ENCODE data around the gene TMCC3.
A peak's percentile ranks its signal among the peaks of the same experiment; 100 is the strongest.

TMCC3 gene

DNA sequence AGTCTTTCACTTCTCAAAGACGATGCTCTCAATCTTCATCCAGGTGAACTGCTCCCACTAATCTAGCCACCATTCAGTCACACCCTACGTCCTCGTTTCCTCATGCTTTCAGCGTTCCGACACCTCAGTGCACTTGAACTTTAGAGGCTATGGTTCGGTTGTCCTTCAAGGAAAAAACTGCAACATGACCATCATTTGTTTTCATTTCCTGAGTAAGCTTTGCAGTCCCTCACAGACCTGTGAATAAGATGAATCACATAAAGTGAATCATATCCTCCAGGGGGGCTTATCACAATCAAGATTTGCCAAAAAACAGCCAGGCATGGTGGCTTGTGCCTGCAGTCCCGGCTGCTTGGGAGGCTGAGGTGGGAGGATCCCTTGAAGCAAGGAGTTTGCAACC, 80.2 kb downstream of the TMCC3 start:
- peaks cover 13% of the 10 kb centered on the region for H3K36me3 ChIP-seq (ENCODE audit: control insufficient read depth, insufficient read depth, low read length)
- H3K4me3 ChIP-seq (replicated peaks; ENCODE audit: low read depth, low read length), result no peak overlapping the region
- no peak for TF ChIP-seq CTCF (IDR thresholded peaks at IDR 0.05; ENCODE audit: insufficient read depth, low read length, poor library complexity, severe bottlenecking)
- no peak for DNase-seq (ENCODE audit: extremely low read depth, insufficient read length)
- H3K27me3 ChIP-seq (replicated peaks; ENCODE audit: control insufficient read depth, insufficient read depth, low read length), result no peaks in the 10 kb centered on the region

DNA sequence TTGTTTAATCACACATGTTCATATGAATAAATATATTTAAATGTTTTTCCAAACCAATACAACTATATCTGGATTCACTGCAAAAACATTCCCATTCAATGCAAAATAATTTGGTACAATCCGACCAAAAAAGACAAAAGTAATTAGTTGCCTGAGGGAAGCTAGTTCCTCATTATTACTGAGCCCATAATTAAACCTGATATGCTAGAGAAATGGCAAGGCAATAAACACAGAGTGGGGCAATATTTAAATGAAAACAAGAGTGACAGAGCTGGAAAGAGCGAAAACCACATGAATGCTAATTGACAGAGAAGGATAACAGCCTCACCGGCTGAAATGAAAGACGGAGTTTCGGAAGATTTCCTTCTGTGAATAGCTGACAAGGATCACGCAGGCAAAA, 82.6 kb downstream of the TMCC3 start:
- TF ChIP-seq CTCF (IDR thresholded peaks at IDR 0.05; ENCODE audit: insufficient read depth, low read length, poor library complexity, severe bottlenecking), result no peak
- H3K36me3 ChIP-seq (ENCODE audit: control insufficient read depth, insufficient read depth, low read length), result peaks cover 10% of the 10 kb centered on the region

DNA sequence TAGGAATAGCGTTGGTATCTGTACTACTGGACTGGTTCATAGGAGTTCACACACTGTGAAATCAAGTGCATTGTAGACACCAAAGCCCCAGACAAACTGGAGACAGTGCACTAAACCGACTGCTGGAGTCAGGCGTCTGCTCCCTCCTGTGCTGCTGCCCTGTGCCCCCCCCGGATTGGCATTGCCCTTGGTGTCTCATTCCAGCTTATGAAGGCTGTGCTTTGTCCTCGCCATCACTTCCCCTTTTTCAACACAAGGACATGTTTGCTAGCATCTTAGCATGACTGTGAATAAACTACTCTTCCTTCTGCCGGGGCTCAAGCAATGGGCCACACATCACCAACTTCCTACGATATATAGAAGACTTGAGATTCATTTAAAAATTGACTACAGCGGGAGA, 84.0 kb downstream of the TMCC3 start:
- Histone ChIP-seq H3K36me3 (ENCODE audit: control insufficient read depth, insufficient read depth, low read length) (peaks cover 2% of the 10 kb centered on the region), H3K27me3 (replicated peaks; ENCODE audit: control insufficient read depth, insufficient read depth, low read length) (no peaks in the 10 kb centered on the region), H3K4me3 (replicated peaks; ENCODE audit: low read depth, low read length) (no peak overlapping the region)
- no peak for DNase-seq (ENCODE audit: extremely low read depth, insufficient read length)
- no peak for TF ChIP-seq CTCF (IDR thresholded peaks at IDR 0.05; ENCODE audit: insufficient read depth, low read length, poor library complexity, severe bottlenecking)

More for the DNA sequence above, 82.6 kb downstream of the TMCC3 start:
- Histone ChIP-seq H3K27me3 (replicated peaks; ENCODE audit: control insufficient read depth, insufficient read depth, low read length) (no peaks in the 10 kb centered on the region), H3K4me3 (replicated peaks; ENCODE audit: low read depth, low read length) (no peak overlapping the region)
- DNase-seq (ENCODE audit: extremely low read depth, insufficient read length), result no peak

- DNase-seq (ENCODE audit: extremely low read depth, insufficient read length), result no peak
- Histone ChIP-seq H3K36me3 (ENCODE audit: control insufficient read depth, insufficient read depth, low read length) (peaks cover 2% of the 10 kb centered on the region; the same call in 1 of the 2 replicates), H3K4me3 (replicated peaks; ENCODE audit: low read depth, low read length) (no peak overlapping the region), H3K27me3 (replicated peaks; ENCODE audit: control insufficient read depth, insufficient read depth, low read length) (no peaks in the 10 kb centered on the region)
- no peak for TF ChIP-seq CTCF (IDR thresholded peaks at IDR 0.05; ENCODE audit: insufficient read depth, low read length, poor library complexity, severe bottlenecking)
Measured at GRCh38 chr12:94565683-94566082, 84.7 kb downstream of the TMCC3 start.

GRCh38 chr12:94563286-94563685, 87.1 kb downstream of the TMCC3 start:
- Histone ChIP-seq H3K4me3 (replicated peaks; ENCODE audit: low read depth, low read length) (no peak overlapping the region), H3K27me3 (replicated peaks; ENCODE audit: control insufficient read depth, insufficient read depth, low read length) (no peaks in the 10 kb centered on the region), H3K36me3 (ENCODE audit: control insufficient read depth, insufficient read depth, low read length) (no peaks in the 10 kb centered on the region; the same call in 1 of the 2 replicates)
- TF ChIP-seq CTCF (IDR thresholded peaks at IDR 0.05; ENCODE audit: insufficient read depth, low read length, poor library complexity, severe bottlenecking), result no peak
- no peak for DNase-seq (ENCODE audit: extremely low read depth, insufficient read length)

DNA sequence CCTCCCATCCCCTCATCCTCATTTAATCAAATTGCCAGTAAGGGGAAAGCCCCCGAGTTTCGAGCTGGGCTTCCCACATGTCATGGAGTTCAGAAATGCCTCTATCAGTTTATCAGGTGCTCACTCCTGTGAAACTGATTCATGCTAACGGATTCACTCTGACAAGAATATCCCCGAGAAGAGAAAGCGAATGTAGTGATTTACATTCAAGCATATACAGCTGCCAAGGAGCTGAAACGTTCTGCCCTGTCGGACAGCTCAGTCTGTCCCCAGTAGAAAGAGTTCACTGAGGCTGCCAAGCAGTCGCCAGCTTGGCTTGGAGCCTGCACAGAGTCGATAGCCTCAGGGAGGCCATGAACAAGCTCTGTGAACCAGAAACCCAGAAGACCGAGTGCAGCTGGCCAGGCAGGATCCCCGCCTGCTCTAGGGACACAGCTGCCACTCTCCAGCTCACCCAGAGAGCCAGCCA, 88.4 kb downstream of the TMCC3 start:
- Histone ChIP-seq H3K4me3 (replicated peaks; ENCODE audit: low read depth, low read length) (peak overlapping the region; percentile 18; the same call in 1 of the 2 replicates), H3K36me3 (ENCODE audit: control insufficient read depth, insufficient read depth, low read length) (no peaks in the 10 kb centered on the region), H3K27me3 (replicated peaks; ENCODE audit: control insufficient read depth, insufficient read depth, low read length) (no peaks in the 10 kb centered on the region)
- TF ChIP-seq CTCF (IDR thresholded peaks at IDR 0.05; ENCODE audit: insufficient read depth, low read length, poor library complexity, severe bottlenecking), result no peak
- DNase-seq (ENCODE audit: extremely low read depth, insufficient read length), result peak; percentile 68
